ENCODE results near the gene HOXA6. TPM values are rescaled to one million over a fixed set of nuclear protein-coding genes. Genes with fewer than 3 reads are reported as not detected.
A peak's percentile ranks its signal among the peaks of the same experiment; 100 is the strongest.

Gene HOXA6
- total RNA-seq, 6 experiments from 2014 or later: not detected

DNA sequence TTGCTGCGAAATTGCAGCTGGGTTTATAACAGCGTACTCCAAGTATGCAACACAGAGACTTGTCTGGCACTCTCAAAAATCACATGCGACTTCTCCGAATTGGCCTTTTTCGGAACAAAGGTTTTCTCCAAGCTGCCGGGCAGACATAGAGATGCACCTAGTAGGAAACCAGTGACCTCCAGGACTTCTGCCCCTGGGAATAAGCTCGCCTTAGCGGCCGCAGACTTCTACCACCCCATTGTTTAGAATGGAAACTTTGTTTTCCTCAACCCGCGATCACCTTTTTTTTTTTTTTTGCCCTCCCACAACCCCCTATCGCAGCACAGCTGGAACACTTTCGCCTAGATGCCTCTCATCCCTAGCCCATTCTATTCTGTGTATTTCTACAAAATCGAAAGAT, 31.5 kb upstream of the HOXA6 start:
- peak in 1 of 3 donors; percentile 11 for DNase-seq
- peaks cover 0 to 7% (median 0%) of the 10 kb centered on the region in 4 donors for H3K4me1 ChIP-seq
- H3K27ac ChIP-seq: no peak overlapping the region
- H3K36me3 ChIP-seq: no peaks in the 10 kb centered on the region
- peaks cover 53 to 90% of the 10 kb centered on the region in 2 donors for H3K27me3 ChIP-seq
- intact Hi-C loops (cut with DNase I): no loop called here
- no peak for ATAC-seq
- TF ChIP-seq, protein P1, sequence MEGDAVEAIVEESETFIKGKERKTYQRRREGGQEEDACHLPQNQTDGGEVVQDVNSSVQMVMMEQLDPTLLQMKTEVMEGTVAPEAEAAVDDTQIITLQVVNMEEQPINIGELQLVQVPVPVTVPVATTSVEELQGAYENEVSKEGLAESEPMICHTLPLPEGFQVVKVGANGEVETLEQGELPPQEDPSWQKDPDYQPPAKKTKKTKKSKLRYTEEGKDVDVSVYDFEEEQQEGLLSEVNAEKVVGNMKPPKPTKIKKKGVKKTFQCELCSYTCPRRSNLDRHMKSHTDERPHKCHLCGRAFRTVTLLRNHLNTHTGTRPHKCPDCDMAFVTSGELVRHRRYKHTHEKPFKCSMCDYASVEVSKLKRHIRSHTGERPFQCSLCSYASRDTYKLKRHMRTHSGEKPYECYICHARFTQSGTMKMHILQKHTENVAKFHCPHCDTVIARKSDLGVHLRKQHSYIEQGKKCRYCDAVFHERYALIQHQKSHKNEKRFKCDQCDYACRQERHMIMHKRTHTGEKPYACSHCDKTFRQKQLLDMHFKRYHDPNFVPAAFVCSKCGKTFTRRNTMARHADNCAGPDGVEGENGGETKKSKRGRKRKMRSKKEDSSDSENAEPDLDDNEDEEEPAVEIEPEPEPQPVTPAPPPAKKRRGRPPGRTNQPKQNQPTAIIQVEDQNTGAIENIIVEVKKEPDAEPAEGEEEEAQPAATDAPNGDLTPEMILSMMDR (IDR thresholded peaks at IDR 0.05): no peak
- no peak for TF ChIP-seq POLR2A (IDR thresholded peaks at IDR 0.05)
- H3K9me3 ChIP-seq: no peaks in the 10 kb centered on the region
- no peak overlapping the region for H3K4me3 ChIP-seq
- 26% methylated on average over 14 of the region's 14 CpGs for WGBS (ENCODE audit: insufficient coverage, low coverage, low lambda C conversion rate, missing lambda C conversion rate)

- H3K36me3 ChIP-seq: no peaks in the 10 kb centered on the region
- no peak overlapping the region for H3K27ac ChIP-seq
- H3K4me3 ChIP-seq: no peak overlapping the region
- TF ChIP-seq, protein P1 (IDR thresholded peaks at IDR 0.05): no peak
- no peak for TF ChIP-seq POLR2A (IDR thresholded peaks at IDR 0.05)
- H3K9me3 ChIP-seq: no peaks in the 10 kb centered on the region
- peaks cover 0 to 9% (median 0%) of the 10 kb centered on the region in 4 donors for H3K4me1 ChIP-seq
- ATAC-seq (no peak), DNase-seq (no peak)
- H3K27me3 ChIP-seq: peaks cover 59 to 90% of the 10 kb centered on the region in 2 donors
- intact Hi-C loops (cut with DNase I): no loop called here
- WGBS (ENCODE audit: insufficient coverage, low coverage, low lambda C conversion rate, missing lambda C conversion rate): 54% methylated on average over 6 of the region's 6 CpGs
Observed at GRCh38 chr7:27178366-27178765, 30.8 kb upstream of the HOXA6 start.

DNA sequence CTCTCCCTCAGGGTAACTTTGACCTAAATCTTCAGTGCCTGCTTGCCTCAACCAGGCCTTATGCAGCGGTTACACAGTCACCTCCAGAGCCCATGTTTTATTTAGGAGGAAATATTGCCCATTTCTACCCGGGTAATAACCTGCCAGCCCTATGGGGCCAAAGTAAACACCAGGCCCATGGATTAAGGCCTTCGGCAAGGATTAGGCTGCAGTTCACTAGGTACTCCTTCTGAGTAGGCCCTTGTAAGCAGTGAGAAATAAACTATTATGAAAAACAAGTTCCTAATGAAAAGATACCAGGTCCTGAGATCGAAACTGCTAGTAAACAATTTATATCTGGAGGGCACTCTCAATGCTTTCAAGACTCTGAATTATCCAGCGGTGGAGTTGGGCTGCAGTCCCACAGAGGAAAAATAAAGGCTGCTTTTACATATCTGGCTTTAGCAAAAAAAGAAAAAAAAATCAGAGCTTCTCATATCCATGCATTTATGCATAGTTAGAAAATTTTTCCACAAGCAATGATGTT, 30.3 kb upstream of the HOXA6 start:
- no peak for TF ChIP-seq POLR2A (IDR thresholded peaks at IDR 0.05)
- TF ChIP-seq, protein P1 (IDR thresholded peaks at IDR 0.05): no peak
- 65% methylated on average over 5 of the region's 5 CpGs for WGBS (ENCODE audit: insufficient coverage, low coverage, low lambda C conversion rate, missing lambda C conversion rate)
- no peak for DNase-seq
- no peak for ATAC-seq
- H3K4me3 ChIP-seq: no peak overlapping the region
- H3K36me3 ChIP-seq: no peaks in the 10 kb centered on the region
- H3K9me3 ChIP-seq: no peaks in the 10 kb centered on the region
- peaks cover 54 to 90% of the 10 kb centered on the region in 2 donors for H3K27me3 ChIP-seq
- H3K27ac ChIP-seq: no peak overlapping the region
- intact Hi-C loops (cut with DNase I): no loop called here
- H3K4me1 ChIP-seq: peaks cover 0 to 14% (median 0%) of the 10 kb centered on the region in 4 donors

DNA sequence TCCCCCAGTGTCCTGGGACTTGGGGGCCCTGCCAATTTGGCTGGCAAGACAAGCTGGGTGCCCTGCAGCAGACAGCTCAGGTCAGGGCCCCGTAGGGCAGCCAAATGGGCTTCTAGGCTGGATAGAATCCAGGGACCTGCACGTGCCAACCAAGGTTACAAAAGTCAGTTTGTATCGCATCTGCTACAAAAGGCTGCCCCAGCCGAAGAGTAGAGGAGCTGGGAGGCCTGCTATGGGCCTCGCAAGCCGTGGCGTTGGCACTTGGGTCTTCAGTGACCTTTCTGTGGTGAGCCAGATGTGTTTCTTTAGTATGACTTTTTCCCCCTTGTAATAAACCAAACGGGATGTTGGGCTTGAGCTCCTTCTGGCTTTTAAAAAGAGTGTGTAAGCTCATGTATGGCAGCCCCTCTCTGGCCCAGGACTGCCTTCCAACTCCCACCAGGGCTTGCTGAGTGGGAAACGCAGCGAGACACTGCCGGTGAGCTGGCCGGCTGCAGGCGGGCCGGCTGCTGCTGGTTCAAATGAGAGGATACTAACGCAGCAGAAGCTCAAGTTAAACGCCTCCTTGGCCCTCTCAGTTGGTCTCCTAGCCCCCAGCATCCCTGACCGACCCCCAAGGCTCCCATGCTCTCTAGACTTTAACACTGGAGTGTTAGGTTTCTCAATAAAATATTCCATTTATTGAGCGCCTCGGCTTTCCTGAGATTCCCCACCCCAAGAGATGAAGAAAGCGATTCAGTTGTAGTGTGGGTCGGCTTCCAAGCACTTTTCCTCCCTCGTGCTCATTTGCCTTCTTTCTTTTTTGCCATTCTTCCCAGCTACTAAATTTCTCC, 29.6 kb upstream of the HOXA6 start:
- 51% methylated on average over 14 of the region's 22 CpGs for WGBS (ENCODE audit: insufficient coverage, low coverage, low lambda C conversion rate, missing lambda C conversion rate)
- TF ChIP-seq, protein P1 (IDR thresholded peaks at IDR 0.05): no peak
- no peak for TF ChIP-seq POLR2A (IDR thresholded peaks at IDR 0.05)
- H3K4me1 ChIP-seq: peaks cover 0 to 14% (median 0%) of the 10 kb centered on the region in 4 donors
- no peaks in the 10 kb centered on the region for H3K9me3 ChIP-seq
- no peak overlapping the region for H3K27ac ChIP-seq
- H3K36me3 ChIP-seq: no peaks in the 10 kb centered on the region
- H3K4me3 ChIP-seq: no peak overlapping the region
- peak in 1 of 3 donors; percentile 39 for DNase-seq
- intact Hi-C loops (cut with DNase I): no loop called here
- no peak for ATAC-seq
- H3K27me3 ChIP-seq: peaks cover 50 to 91% of the 10 kb centered on the region in 2 donors
